GM12872 (cell line): ENCODE data around the gene QSOX1.

Experiments
- TF ChIP-seq, protein P1 (sequence below): IDR thresholded peaks from 3 replicates; pipeline ENCODE4 v1.5.1; 2011; ENCODE audit warnings: low read depth, mild to moderate bottlenecking, low read length, moderate library complexity; ENCODE audit not compliant: insufficient read depth

The QSOX1 gene

DNA sequence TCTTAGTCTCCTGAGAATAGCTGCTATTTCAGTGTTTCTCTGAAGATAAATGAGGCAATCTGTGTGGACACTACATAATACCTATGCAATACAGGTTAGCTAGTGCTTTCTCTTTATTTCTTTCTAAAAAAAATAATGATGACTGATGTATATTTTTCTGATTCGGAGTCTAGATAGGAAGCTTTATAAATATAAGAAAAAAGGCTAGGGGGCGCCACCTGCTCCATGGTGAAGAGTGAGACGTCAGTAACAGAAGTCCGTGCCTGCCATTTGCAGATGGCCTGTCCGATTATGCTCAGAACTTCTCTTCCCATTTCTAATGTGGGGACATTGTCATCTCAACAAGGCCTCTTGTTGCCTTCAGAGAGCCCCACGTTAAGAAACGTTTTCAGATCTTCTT, 26.4 kb downstream of the QSOX1 start:
- TF ChIP-seq, protein P1, sequence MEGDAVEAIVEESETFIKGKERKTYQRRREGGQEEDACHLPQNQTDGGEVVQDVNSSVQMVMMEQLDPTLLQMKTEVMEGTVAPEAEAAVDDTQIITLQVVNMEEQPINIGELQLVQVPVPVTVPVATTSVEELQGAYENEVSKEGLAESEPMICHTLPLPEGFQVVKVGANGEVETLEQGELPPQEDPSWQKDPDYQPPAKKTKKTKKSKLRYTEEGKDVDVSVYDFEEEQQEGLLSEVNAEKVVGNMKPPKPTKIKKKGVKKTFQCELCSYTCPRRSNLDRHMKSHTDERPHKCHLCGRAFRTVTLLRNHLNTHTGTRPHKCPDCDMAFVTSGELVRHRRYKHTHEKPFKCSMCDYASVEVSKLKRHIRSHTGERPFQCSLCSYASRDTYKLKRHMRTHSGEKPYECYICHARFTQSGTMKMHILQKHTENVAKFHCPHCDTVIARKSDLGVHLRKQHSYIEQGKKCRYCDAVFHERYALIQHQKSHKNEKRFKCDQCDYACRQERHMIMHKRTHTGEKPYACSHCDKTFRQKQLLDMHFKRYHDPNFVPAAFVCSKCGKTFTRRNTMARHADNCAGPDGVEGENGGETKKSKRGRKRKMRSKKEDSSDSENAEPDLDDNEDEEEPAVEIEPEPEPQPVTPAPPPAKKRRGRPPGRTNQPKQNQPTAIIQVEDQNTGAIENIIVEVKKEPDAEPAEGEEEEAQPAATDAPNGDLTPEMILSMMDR, result peak; percentile 31; the same call in 1 of the 3 replicates

GRCh38 chr1:180181996-180182642, 27.4 kb downstream of the QSOX1 start:
- TF ChIP-seq, protein P1, result no peak

DNA sequence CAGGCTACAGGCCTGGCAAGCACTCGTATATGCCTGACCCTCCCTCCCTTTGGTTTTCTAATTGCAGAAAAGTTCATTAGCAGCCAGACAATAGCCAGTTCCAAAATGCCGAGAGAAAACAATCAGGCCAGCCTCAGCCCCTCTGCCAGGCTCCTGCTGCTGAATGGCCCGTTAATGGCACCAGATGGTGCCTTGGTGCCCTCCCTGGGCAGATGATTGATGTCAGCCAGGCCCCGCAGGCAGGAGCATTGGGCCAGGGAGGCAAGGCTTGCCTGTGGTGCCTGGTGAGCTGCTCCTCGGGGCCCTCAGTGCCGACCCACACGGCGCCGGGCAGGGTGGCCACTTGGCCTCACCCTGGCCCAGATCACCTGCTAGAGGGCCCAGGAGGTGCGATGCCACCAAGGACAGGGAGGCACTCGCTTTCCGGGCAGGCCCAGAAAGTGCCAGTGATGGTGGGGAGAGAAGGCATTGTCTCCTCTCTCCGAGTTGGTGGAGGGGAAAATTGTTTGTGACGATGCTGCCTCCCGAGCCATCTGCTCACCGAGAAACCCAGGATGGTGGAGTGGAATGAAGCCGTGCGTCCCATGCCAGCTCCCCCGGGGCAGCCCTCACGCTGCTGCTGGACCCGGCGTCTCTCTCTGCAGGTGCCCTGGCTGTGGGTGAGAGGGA, 28.1 kb downstream of the QSOX1 start:
- TF ChIP-seq, protein P1, result no peak

- TF ChIP-seq, protein P1, result no peak
Measured at GRCh38 chr1:180183426-180183825, 28.8 kb downstream of the QSOX1 start.

- TF ChIP-seq, protein P1, result no peak
Measured at GRCh38 chr1:180184041-180184440, 29.4 kb downstream of the QSOX1 start.

DNA sequence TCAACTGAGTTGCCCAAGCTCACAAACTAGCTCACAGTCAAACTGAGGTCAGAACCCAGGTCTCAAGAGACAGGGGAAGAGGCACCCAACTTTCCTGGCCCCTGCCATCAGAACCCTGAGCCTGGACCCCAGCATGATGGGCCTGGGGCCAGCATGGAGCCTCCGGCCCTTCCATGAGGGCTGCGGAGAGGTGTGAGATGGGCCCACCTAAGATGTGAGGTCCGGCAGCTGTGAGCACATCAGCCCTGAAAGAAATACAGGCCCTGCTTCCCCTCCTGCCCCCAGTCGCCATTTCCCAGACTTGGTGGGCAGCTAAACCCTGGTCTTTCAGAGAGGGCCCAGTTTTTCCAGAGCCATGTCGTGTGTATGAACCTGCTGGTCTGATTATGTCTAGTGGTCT, 30.6 kb downstream of the QSOX1 start:
- TF ChIP-seq, protein P1, result no peak

DNA sequence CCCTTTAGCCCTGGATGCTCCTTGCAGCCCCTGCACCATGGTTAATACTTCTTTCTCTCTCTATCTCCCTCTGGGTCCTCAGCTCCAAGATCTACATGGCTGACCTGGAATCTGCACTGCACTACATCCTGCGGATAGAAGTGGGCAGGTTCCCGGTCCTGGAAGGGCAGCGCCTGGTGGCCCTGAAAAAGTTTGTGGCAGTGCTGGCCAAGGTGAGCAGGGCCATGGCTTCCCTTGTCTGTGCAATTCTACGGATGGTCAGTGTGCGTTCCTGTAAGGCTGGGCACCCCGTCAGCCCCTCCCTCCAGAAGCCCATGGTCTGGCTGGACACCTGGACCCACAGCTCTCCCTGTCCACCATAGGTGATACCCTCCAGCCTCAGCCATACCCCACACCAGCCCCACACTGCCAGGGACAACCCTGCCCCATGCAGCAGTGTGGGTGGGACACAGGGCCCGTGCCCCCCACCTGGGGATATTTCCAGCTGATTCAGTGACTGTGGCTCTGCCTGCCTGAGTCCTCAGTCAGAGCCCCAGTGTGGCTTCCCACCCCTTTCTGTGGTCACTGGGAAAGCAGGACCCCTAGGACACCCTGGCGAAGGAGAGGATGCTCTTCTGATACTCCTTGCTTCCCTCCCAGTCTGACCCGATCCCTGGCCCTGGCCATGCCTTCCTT, 31.4 kb downstream of the QSOX1 start:
- TF ChIP-seq, protein P1, result no peak
